ENCODE measurements around the gene ITPR3.

Gene ITPR3

DNA sequence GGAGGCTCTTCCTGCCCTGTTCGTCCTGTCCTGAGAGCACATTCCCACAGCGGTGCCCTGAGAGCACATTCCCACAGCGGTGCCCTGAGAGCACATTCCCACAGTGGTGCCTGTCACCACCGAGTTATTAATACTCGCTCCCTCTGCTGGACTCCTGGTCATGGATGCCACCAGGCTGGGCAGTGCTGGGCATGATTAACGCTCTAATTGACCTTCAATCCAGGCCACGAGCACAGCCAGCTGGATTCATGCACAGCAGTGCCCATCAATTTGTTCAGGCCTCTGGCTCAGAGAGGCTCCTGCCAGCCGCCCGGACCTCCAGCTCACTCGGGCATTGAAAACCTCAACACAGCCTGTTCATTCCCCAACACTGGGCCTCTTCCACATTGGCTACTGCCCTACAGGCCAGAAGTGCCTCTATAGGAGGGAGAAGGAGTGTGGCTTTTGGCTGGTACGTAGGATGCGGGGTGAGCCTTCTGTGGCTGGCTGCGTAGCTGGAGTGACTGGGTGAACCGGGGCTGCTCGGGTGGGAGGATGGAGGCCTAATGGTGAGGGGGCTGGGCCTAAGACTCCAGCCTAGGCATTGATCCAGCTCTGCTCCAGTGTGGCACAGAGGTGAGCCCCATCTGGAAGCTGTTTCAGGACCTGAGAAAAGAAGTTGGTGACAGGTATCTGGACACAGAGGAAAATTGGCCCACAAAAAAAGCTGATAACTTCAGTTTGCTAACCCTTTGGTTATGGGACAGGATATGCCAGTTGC, 116.3 kb downstream of the ITPR3 start:
- DNase-seq (ENCODE audit: low read depth, low spot score), result no peak

DNA sequence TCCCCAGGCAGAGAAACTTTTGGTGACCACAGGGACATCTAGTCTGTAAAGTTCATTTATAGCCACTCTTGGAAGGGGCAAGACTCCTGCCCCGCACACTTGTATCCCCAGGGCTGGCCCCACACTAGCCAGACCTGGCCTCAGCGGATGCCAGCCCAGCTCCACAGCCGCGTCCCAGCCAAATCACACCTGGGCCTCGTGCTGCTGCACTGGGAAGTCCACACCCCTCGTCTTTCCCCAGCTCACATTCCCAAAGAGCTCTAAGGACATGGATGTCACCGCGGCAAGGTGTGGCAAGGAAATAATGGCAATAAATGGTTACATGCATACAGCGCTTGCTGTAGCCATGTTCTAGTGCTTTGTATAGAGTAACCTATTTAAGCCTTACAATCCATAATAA, 117.0 kb downstream of the ITPR3 start:
- no peak for DNase-seq (ENCODE audit: low read depth, low spot score)

DNA sequence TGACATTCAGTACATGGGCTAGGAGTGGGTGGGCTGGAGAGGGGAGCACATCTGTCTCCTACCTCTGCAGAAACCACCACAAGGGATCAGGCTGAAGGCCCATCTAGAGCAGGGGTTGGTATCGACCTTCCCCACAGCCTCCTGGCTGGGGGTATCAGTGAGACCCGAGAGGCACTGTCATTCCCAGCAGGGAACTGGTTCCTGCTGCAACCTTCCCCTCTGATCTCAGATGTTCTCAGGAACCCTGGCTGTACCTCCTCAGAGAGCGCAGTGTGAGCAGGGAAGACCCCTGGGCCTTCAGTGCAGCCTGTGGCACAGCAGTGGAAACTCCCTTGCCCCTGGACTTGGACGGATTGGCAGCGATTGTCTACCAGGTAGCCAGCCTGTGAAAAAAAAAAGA, 117.8 kb downstream of the ITPR3 start:
- no peak for DNase-seq (ENCODE audit: low read depth, low spot score)

DNA sequence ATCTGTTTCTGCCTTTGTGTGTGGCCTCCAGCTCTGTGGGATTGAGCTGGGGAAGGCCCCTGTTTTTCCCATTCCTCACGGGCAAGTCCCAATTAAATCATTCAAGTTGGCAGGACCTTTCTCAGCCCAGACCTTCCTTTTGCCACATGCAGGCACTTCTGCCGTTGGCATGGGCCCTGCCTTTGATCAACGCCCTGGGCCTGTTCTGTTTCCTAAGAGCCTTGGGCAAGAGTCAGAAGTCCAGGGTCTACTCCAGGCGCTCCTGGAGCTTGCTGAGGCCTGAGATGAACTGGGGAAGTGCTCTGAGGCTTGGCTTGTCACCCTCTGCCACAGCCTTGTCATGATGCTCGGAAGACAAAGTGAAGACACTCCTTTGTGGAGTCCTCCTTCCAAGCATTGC, 118.4 kb downstream of the ITPR3 start:
- no peak for DNase-seq (ENCODE audit: low read depth, low spot score)

DNA sequence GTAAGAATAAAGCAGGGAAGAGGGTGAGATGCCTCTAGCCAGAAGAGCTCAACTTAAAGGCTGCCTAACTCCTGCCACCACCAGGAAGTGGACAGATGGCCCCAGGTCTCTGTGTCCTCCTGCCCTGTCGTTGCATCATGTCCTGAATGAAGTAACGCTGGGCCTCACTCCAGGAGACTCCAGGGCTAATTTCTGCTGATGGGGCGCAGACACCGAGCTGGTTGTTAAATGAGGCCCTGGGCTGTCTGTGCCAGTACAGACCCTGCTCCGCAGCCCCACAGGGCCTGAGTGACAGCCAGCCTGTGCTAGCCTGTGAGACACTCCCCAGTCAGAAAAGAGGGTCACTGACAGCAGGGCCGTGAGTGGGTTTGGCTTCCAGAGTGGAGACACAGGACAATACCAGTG, 119.1 kb downstream of the ITPR3 start:
- no peak for DNase-seq (ENCODE audit: low read depth, low spot score)

DNA sequence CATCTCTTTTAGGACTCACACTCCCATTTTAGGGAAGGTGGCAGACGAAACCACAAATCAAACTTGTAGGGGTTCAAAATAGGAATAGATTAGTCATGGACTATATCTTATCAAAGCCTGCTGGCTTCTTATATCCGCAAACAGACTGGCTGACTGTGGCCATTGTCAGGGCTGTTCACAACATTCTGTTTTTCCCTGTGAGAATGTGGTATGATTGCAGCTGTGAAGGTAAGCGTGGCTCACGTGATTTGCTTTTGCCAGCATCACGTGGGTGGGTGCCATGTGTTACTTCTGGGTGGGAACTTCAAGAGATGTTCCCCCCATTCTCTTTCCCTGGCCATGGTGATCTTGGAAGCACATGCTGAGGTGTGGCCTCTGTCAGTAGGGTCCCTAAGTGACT, 119.7 kb downstream of the ITPR3 start:
- DNase-seq (ENCODE audit: low read depth, low spot score), result no peak

DNA sequence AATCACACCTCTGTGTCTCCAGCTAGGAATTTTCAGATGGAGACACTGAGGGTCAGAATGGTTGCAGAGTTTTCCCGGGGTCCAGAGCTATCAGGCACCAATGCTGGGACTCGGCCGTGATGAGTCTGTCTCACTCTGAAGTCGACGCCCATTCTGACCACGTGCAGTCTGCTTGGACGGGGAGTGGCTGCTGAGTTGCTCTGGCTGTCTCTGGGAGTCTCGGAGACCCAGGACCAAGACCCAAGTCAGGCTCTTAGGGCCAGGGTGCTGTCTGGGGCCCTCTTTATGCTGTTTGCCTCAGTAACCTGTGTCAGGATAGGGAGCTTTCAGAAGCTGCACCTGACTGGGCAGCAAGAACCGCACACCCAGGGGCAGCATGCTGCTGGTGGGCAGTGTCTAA, 121.0 kb downstream of the ITPR3 start:
- no peak for DNase-seq (ENCODE audit: low read depth, low spot score)

DNA sequence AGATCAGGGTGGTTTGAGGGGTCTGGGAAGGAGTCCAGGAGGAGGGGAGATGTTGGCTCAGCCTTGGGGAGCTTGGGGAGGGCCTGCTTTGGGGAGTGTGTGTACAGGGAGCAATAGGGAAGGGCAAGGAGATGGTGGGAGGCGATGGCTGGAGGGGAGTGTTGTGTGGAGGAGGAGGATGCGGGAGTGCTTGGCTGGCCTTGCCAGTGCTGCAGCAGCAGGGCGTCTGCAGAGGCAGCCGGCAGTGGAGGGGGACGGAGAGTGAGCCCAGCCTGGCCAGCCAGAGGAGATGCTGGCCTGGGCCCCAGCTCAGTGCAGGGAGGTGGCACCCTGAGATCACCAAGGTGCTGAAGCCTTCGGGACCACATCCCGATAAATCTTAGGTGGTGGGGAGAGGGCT, 121.7 kb downstream of the ITPR3 start:
- DNase-seq (ENCODE audit: low read depth, low spot score), result no peak

DNA sequence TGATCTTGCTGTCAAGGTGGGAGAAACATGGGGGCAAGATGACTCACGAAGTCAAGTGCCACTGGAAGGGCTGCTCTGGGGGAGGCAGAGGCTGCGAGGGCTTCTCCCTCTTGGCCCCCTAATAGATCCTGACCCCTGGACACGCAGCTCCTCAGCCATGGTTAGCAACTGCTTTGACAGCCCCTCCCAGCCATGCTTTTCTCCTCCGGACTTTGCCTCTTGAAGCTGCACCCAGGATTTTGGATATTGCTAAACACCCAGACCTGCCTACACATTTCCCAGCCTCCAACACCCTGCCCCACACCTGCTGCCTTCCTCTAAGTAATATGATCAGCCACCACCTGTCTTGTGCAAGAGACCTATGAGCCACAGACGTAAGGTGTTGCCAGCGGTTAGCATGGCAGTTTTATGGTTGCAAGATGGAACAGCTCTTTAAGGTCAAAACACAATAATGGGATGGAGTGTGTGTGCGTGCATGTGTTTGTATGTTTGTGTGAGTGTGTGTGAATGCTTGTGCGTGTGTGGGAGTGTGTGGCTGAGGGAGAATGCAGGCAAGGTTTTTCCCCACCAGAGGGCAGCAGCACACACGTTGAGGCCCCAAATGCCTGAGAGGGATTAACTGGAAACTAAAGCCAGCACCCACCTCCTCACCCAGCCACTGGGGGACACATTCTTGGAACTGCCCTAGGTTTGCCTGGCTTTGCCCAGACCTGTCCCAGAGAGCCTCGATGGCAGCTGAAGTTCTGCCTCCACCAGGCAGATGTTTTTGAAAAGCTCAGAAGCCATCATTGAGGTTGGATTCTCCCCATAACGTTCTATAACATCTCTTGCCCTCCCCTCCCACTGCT, 123.1 kb downstream of the ITPR3 start:
- DNase-seq (ENCODE audit: low read depth, low spot score), result peak; percentile 46

DNA sequence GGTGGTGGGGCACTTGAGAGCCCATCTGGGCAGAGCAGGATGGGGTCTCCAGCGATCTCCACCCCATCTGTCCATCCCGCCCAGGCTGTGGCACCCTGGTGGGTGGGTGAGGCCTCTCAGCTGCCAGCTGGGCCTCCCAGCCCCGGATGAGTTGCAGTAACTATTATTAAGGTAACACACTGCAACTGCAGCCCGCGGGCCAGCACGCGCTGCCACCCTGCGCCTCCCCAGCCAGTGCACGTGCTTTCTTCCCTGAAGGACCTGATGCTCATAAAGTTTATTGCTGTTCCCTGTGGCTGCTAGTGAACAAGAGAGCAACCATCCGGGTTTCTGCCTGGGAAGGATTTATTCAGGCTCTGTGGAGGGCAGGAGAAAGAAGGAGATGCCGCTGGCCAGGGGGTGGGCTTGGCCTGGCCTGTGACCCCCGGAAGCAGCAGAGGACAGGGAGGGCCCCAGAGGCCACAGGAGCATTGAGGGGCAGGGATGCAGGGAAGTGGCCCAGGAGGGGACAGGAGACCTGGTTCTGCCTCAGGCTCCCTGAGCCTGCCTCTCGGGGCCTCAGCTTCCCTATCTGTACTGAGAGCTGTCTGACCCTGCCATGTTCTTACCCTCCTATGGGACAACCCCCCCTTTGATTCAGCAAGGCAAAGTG, 123.9 kb downstream of the ITPR3 start:
- DNase-seq (ENCODE audit: low read depth, low spot score), result no peak

DNA sequence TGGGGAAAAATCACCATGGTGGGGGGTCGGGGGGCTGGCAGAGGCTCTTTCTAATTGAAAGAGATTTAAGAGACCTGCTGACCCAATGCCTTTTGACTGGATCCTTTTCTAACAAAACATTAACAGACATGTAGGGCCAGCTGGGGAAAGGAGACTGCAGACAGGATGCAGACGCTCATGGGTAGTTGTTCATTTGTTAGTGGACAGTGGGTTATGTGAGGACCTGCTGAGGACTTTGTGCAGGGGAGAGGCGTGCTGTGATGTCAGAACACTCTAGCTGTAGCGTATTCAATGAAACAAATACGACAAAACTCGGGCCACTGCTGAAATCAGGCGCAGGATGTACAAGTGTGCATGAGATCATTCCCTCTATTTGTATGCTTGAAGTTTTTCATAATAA, 124.4 kb downstream of the ITPR3 start:
- DNase-seq (ENCODE audit: low read depth, low spot score), result no peak

All from smooth muscle cell of the brain vasculature (primary cell).